ENCODE data around the gene SLC6A18. TPM values are rescaled to one million over a fixed set of nuclear protein-coding genes. Genes with fewer than 3 reads are reported as not detected.

The SLC6A18 gene
- total and polyA plus RNA-seq, 2 donors (not counting 1 experiment from before 2014, with no cell fraction given) = not detected

- H3K4me2 ChIP-seq (ENCODE audit: extremely low read depth, insufficient read depth, low read length) = no peak overlapping the region
- no peaks in the 10 kb centered on the region for H4K20me1 ChIP-seq (ENCODE audit: control insufficient read depth, extremely low read depth, insufficient read depth, low read length)
- H3K79me2 ChIP-seq (ENCODE audit: control insufficient read depth, insufficient read depth, low read length) = no peaks in the 10 kb centered on the region
- H2AFZ ChIP-seq (ENCODE audit: low read length) = no peak overlapping the region
- no peak overlapping the region for H3K9ac ChIP-seq (ENCODE audit: insufficient read depth, low read length)
- no peaks in the 10 kb centered on the region for H3K27me3 ChIP-seq (ENCODE audit: control insufficient read depth, insufficient read depth, low read length)
- H3K4me3 ChIP-seq (replicated peaks in 1 of 4; ENCODE audit: control extremely low read depth in 1 of 4, insufficient read depth in 1 of 4, low read depth in 3 of 4, low read length in 4 of 4) = no peak overlapping the region
- no peak overlapping the region for H3K27ac ChIP-seq (ENCODE audit: insufficient read depth, low read length)
- H3K9me3 ChIP-seq (ENCODE audit: control insufficient read depth, insufficient read depth, low read depth, low read length) = no peaks in the 10 kb centered on the region
- DNase-seq (ENCODE audit: low read depth in 2 of 2) = no peak
- H3K36me3 ChIP-seq (ENCODE audit: control insufficient read depth, insufficient read depth, low read length) = no peaks in the 10 kb centered on the region
- no peaks in the 10 kb centered on the region for H3K4me1 ChIP-seq (ENCODE audit: control insufficient read depth, extremely low read depth, insufficient read depth, low read length)
- TF ChIP-seq CTCF (conservative IDR thresholded peaks at IDR 0.05 in 1 of 2, IDR thresholded peaks at IDR 0.05 in 1 of 2; ENCODE audit: low read depth in 1 of 2, low read length in 2 of 2) = no peak
Measured at GRCh38 chr5:1259806-1260480, 34.8 kb downstream of the SLC6A18 start.

GRCh38 chr5:1261643-1262042, 36.5 kb downstream of the SLC6A18 start:
- Histone ChIP-seq H3K9ac (ENCODE audit: insufficient read depth, low read length) (no peak overlapping the region), H3K4me3 (replicated peaks in 1 of 4; ENCODE audit: control extremely low read depth in 1 of 4, insufficient read depth in 1 of 4, low read depth in 3 of 4, low read length in 4 of 4) (no peak overlapping the region), H2AFZ (ENCODE audit: low read length) (no peak overlapping the region), H3K4me2 (ENCODE audit: extremely low read depth, insufficient read depth, low read length) (no peak overlapping the region), H3K79me2 (ENCODE audit: control insufficient read depth, insufficient read depth, low read length) (no peaks in the 10 kb centered on the region), H3K27ac (ENCODE audit: insufficient read depth, low read length) (no peak overlapping the region), H3K36me3 (ENCODE audit: control insufficient read depth, insufficient read depth, low read length) (no peaks in the 10 kb centered on the region), H4K20me1 (ENCODE audit: control insufficient read depth, extremely low read depth, insufficient read depth, low read length) (no peaks in the 10 kb centered on the region), H3K9me3 (ENCODE audit: control insufficient read depth, insufficient read depth, low read depth, low read length) (no peaks in the 10 kb centered on the region), H3K4me1 (ENCODE audit: control insufficient read depth, extremely low read depth, insufficient read depth, low read length) (no peaks in the 10 kb centered on the region), H3K27me3 (ENCODE audit: control insufficient read depth, insufficient read depth, low read length) (no peaks in the 10 kb centered on the region)
- no peak for TF ChIP-seq EZH2 (IDR thresholded peaks at IDR 0.05; ENCODE audit: low read length, missing control alignments)
- no peak for TF ChIP-seq CTCF (conservative IDR thresholded peaks at IDR 0.05 in 1 of 2, IDR thresholded peaks at IDR 0.05 in 1 of 2; ENCODE audit: low read depth in 1 of 2, low read length in 2 of 2)
- DNase-seq (ENCODE audit: low read depth in 2 of 2) = no peak

DNA sequence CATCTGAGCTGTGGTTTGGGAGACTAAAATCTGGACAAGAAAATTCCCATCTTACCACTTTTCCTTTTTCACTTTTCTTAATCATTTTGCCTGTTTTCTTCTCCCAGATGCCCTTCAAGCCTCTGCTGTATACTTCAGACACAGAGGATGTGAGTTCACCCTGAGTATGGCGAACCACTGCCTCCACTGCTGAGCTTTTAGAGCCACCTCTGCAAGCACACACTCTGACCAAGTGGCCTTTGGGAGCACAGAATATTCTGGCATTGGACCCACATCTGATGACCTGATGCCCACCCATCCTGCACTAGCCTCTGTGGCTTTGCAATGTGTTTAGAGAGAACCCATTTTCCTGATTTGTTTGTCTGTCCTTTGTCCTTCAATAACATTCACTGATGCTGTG, 37.2 kb downstream of the SLC6A18 start:
- Histone ChIP-seq H3K36me3 (ENCODE audit: control insufficient read depth, insufficient read depth, low read length) (no peaks in the 10 kb centered on the region), H3K27me3 (ENCODE audit: control insufficient read depth, insufficient read depth, low read length) (no peaks in the 10 kb centered on the region), H3K27ac (ENCODE audit: insufficient read depth, low read length) (no peak overlapping the region), H3K4me1 (ENCODE audit: control insufficient read depth, extremely low read depth, insufficient read depth, low read length) (no peaks in the 10 kb centered on the region), H2AFZ (ENCODE audit: low read length) (no peak overlapping the region), H3K4me3 (replicated peaks in 1 of 4; ENCODE audit: control extremely low read depth in 1 of 4, insufficient read depth in 1 of 4, low read depth in 3 of 4, low read length in 4 of 4) (no peak overlapping the region), H3K9ac (ENCODE audit: insufficient read depth, low read length) (no peak overlapping the region), H3K4me2 (ENCODE audit: extremely low read depth, insufficient read depth, low read length) (no peak overlapping the region), H3K79me2 (ENCODE audit: control insufficient read depth, insufficient read depth, low read length) (no peaks in the 10 kb centered on the region), H4K20me1 (ENCODE audit: control insufficient read depth, extremely low read depth, insufficient read depth, low read length) (no peaks in the 10 kb centered on the region), H3K9me3 (ENCODE audit: control insufficient read depth, insufficient read depth, low read depth, low read length) (no peaks in the 10 kb centered on the region)
- TF ChIP-seq CTCF (conservative IDR thresholded peaks at IDR 0.05 in 1 of 2, IDR thresholded peaks at IDR 0.05 in 1 of 2; ENCODE audit: low read depth in 1 of 2, low read length in 2 of 2) (no peak), EZH2 (IDR thresholded peaks at IDR 0.05; ENCODE audit: low read length, missing control alignments) (no peak)
- DNase-seq (ENCODE audit: low read depth in 2 of 2) = peak; percentile 8 to 11

Data from fibroblast of lung (primary cell).